BE2C (cell line): ENCODE results near the gene HMG20B.
A peak's percentile ranks its signal among the peaks of the same experiment; 100 is the strongest.

Experiments used
- DNase-seq: peaks from one replicate; pipeline ENCODE4 v3.0.0-alpha.2; 2020
- H3K27me3 ChIP-seq: fragments of 250-450 bp; sonication (Bioruptor Pico); 2 replicates; pipeline ENCODE4 v1.5.1; 2020; ENCODE audit warnings: mild to moderate bottlenecking
- H3K36me3 ChIP-seq: fragments of 250-450 bp; sonication (Bioruptor Pico); 2 replicates; pipeline ENCODE4 v1.5.1; 2020; ENCODE audit warnings: mild to moderate bottlenecking
- H3K4me1 ChIP-seq: fragments of 250-450 bp; sonication (Bioruptor Pico); 2 replicates; pipeline ENCODE4 v1.5.1; 2020
- H3K4me3 ChIP-seq: 2 replicates; pipeline ENCODE4 v1.5.1; 2011; ENCODE audit warnings: low read depth, low read length
- H3K9me3 ChIP-seq: fragments of 250-450 bp; sonication (Bioruptor Pico); 2 replicates; pipeline ENCODE4 v1.5.1; 2020
- TF ChIP-seq, protein P1 (sequence below): IDR thresholded peaks from 2 replicates; pipeline ENCODE4 v1.5.1; 2012; ENCODE audit warnings: mild to moderate bottlenecking, low read depth, low read length

The HMG20B gene

DNA sequence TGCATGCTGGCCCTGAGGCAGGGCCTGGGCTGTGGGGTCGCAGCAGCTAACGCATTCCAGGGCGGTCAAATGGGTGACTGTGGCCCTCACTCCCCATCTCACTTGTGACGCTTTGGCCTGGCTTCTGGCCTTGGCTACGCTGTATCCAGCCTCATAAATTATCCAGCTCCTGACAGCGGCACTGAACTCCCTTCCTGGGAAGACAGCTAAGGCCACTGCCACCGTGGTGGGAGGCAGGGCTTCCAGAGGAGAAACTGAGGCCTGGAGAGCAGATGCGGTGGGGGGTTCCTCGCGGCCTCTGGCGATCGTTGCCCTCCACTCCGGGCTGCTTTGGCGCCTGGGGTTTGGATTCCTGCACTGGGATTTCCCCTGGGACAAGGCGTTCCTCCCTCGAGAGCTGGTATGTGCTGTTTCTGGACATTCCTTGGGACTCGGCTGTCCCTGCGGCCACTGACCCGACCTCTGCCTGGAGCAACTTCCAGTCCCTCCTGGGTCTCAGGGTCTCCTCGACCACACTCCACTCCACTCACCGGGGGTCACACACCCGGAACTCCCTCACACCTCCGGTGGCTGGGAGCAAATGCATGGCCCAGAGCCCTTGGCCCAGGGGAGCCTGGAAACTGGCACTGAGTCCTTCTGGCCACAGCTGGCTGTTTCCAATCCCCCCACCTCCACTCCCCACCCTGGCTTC lies 30.5 kb downstream of the HMG20B start:
- Histone ChIP-seq H3K4me1 (no peaks in the 10 kb centered on the region), H3K27me3 (no peaks in the 10 kb centered on the region), H3K36me3 (no peaks in the 10 kb centered on the region), H3K9me3 (no peaks in the 10 kb centered on the region), H3K4me3 (no peak overlapping the region)
- TF ChIP-seq, protein P1, sequence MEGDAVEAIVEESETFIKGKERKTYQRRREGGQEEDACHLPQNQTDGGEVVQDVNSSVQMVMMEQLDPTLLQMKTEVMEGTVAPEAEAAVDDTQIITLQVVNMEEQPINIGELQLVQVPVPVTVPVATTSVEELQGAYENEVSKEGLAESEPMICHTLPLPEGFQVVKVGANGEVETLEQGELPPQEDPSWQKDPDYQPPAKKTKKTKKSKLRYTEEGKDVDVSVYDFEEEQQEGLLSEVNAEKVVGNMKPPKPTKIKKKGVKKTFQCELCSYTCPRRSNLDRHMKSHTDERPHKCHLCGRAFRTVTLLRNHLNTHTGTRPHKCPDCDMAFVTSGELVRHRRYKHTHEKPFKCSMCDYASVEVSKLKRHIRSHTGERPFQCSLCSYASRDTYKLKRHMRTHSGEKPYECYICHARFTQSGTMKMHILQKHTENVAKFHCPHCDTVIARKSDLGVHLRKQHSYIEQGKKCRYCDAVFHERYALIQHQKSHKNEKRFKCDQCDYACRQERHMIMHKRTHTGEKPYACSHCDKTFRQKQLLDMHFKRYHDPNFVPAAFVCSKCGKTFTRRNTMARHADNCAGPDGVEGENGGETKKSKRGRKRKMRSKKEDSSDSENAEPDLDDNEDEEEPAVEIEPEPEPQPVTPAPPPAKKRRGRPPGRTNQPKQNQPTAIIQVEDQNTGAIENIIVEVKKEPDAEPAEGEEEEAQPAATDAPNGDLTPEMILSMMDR = no peak
- DNase-seq = no peak

DNA sequence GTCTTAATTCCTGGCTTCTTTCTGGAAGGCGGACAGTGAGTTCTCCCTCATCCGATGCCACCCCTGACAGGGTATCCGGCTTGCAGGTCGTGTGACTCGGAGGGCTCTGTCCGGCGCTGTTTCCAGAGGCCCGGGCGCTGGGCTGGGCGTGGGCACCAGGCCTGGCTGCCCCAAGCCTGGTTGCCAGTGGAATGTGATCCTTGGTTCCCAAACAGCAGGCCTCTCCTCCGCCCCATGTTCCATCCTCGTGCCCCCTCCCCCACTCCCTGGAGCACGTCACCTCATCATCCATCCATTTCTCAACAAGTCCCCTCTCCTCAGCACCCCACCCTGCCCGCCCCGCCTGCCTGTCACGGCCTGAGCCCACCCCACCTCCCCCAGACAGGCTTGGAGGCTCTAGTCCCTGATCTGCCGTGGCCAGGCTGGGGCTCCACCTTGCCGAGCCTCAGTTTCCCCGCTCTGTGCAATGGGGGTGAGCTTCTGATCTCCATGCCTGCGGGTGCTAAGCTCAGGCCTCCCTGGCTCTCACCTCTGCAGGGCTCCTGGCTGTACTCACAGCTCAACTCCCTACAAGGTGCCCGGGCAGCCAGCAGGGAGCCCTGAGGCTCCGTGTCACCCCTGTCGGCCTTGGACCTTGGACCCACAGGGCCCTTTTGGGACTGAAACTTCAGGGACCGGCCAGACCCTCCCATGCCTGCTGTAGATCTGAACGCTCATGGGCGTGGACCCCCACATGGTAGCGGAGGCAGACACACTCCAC lies 31.7 kb downstream of the HMG20B start:
- Histone ChIP-seq H3K36me3 (no peaks in the 10 kb centered on the region), H3K4me3 (no peak overlapping the region), H3K27me3 (no peaks in the 10 kb centered on the region), H3K9me3 (no peaks in the 10 kb centered on the region), H3K4me1 (no peaks in the 10 kb centered on the region)
- no peak for DNase-seq
- TF ChIP-seq, protein P1 = no peak

DNA sequence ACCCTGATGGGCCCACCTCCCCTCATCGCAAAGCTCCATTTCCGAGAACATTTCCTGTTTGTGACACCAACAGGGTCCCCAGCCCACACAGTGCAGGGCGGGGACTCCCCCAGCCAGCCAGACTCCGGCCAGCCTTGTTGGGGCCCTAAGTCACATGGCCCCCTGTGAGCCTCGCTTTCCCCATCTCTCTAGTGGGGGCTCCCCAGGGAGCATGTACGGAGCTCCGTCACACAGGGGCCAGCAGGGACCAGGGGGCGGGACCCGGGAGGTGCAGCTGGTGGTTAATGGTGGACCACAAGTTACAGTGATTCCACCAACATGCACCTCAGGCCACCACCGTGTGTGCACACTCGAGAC lies 32.2 kb downstream of the HMG20B start:
- no peak overlapping the region for H3K4me3 ChIP-seq
- no peak for DNase-seq
- no peaks in the 10 kb centered on the region for H3K9me3 ChIP-seq
- H3K36me3 ChIP-seq = peaks cover 4% of the 10 kb centered on the region; the same call in 1 of the 2 replicates
- TF ChIP-seq, protein P1 = no peak
- no peaks in the 10 kb centered on the region for H3K4me1 ChIP-seq
- H3K27me3 ChIP-seq = no peaks in the 10 kb centered on the region

DNA sequence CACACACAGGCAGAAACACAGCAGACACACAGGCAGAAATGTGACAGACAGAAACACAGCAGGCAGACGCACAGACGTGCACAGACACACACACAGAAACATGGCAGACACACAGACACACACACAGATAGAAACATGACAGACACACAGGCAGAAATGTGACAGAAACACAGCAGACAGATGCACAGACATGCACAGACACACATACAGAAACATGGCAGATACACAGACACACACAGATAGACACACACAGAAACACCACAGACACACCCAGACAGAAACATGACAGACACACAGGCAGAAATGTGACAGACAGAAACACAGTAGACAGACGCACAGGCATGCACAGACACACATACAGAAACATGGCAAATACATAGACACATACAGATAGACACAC lies 32.6 kb downstream of the HMG20B start:
- Histone ChIP-seq H3K9me3 (no peaks in the 10 kb centered on the region), H3K4me1 (no peaks in the 10 kb centered on the region), H3K27me3 (no peaks in the 10 kb centered on the region), H3K36me3 (peaks cover 5% of the 10 kb centered on the region), H3K4me3 (no peak overlapping the region)
- no peak for DNase-seq
- TF ChIP-seq, protein P1 = no peak

DNA sequence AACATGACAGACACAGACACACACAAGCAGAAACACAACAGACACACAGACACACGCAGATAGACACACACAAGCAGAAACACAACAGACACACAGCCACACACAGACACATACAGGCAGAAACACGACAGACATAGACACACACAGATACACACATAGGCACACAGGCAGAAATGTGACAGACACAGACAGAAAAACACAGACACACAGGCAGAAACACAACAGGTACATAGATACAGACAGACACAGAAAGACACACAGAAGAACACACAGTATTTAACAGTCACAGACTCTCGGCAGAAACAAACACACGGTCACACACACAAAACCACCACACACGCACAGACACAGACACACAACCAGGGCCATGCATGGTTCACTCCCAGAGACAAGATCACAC lies 33.0 kb downstream of the HMG20B start:
- Histone ChIP-seq H3K36me3 (peaks cover 7% of the 10 kb centered on the region), H3K27me3 (no peaks in the 10 kb centered on the region), H3K4me1 (no peaks in the 10 kb centered on the region), H3K9me3 (no peaks in the 10 kb centered on the region), H3K4me3 (no peak overlapping the region; the same call in 1 of the 2 replicates)
- no peak for DNase-seq
- TF ChIP-seq, protein P1 = no peak

DNA sequence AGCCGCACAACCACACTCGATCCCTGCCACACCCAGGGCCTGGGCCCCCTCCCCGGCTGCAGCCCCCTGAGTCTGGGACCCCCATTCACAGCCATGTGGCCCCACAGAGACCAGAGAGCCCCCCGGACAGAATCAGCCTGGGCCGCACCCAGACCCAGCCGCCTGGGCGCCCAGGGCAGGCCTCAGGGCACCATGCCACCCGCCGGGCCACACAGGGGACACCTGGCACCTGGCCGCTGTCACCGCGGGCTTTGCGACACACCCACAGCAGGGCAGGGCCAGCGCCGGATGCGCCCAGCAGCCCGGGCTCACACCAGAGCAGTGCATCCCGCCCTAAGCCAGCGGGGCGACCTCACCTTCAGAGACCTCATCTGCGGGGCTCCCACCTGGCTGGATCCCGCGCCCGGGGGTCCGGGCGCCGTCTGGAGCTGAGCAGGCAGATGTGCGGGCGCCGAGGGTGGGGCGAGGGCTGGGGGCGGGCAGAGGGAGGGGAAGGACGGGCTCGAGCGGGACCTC lies 33.5 kb downstream of the HMG20B start:
- Histone ChIP-seq H3K9me3 (no peaks in the 10 kb centered on the region), H3K4me1 (no peaks in the 10 kb centered on the region), H3K27me3 (no peaks in the 10 kb centered on the region), H3K4me3 (peak overlapping the region; percentile 52), H3K36me3 (peaks cover 11% of the 10 kb centered on the region)
- DNase-seq = no peak
- TF ChIP-seq, protein P1 = no peak
